Astrocyte (in vitro differentiated cells and primary cell): ENCODE results near the gene PCP4. TPM values are rescaled to one million over a fixed set of nuclear protein-coding genes. Genes with fewer than 3 reads are reported as not detected.

Source experiments
- DNase-seq: peaks from one replicate; pipeline ENCODE4 v3.0.0-alpha.2; 2010; ENCODE audit warnings: low read depth
- FAIRE-seq: peaks from 2 replicates; lab custom pipeline; 2011; peaks lifted over from hg19 to GRCh38; lab: Jason Lieb, UNC
- H2AFZ ChIP-seq: 2 replicates; pipeline ENCODE4 v1.6.0; 2012; ENCODE audit warnings: low read depth, low read length, inconsistent platforms
- H3K27ac ChIP-seq: 2 replicates; pipeline ENCODE4 v1.5.1; 2011; ENCODE audit warnings: low read depth, low read length, inconsistent platforms
- H3K27me3 ChIP-seq: 2 replicates; pipeline ENCODE4 v1.6.0; 2011; ENCODE audit warnings: low read length, inconsistent platforms; ENCODE audit not compliant: insufficient read depth
- H3K36me3 ChIP-seq: 2 replicates; pipeline ENCODE4 v1.5.1; 2011; ENCODE audit warnings: low read length, inconsistent platforms; ENCODE audit not compliant: insufficient read depth
- H3K4me1 ChIP-seq: 2 replicates; pipeline ENCODE4 v1.5.1; 2011; ENCODE audit warnings: low read length, inconsistent platforms; ENCODE audit not compliant: insufficient read depth
- H3K4me2 ChIP-seq: 2 replicates; pipeline ENCODE4 v1.6.0; 2012; ENCODE audit warnings: low read length, inconsistent platforms
- H3K4me3 ChIP-seq: 2 replicates; pipeline ENCODE4 v1.5.1; 2011; ENCODE audit warnings: low read depth, mild to moderate bottlenecking, low read length, inconsistent platforms; ENCODE audit not compliant: insufficient read depth
- H3K79me2 ChIP-seq: 2 replicates; pipeline ENCODE4 v1.6.0; 2012; ENCODE audit warnings: mild to moderate bottlenecking, low read length, inconsistent platforms; ENCODE audit not compliant: insufficient read depth
- H3K9ac ChIP-seq: 2 replicates; pipeline ENCODE4 v1.6.0; 2012; ENCODE audit warnings: mild to moderate bottlenecking, low read length, inconsistent platforms
- H3K9me3 ChIP-seq: 2 replicates; pipeline ENCODE4 v1.5.1; 2012; ENCODE audit warnings: low read depth, mild to moderate bottlenecking, low read length, inconsistent platforms; ENCODE audit not compliant: insufficient read depth
- H4K20me1 ChIP-seq: 2 replicates; pipeline ENCODE4 v1.6.0; 2012; ENCODE audit warnings: low read length, inconsistent platforms; ENCODE audit not compliant: insufficient read depth
- H3K27ac Mint-ChIP-seq: one replicate; pipeline ENCODE4 v1.8.0; 2021; ENCODE audit warnings: mild to moderate bottlenecking, mixed read lengths; ENCODE audit not compliant: unreplicated experiment
- H3K27me3 Mint-ChIP-seq: one replicate; pipeline ENCODE4 v1.8.0; 2021; ENCODE audit warnings: low read depth, mixed read lengths; ENCODE audit not compliant: unreplicated experiment
- H3K36me3 Mint-ChIP-seq: one replicate; pipeline ENCODE4 v1.8.0; 2021; ENCODE audit warnings: low read depth, mixed read lengths; ENCODE audit not compliant: unreplicated experiment
- H3K4me1 Mint-ChIP-seq: one replicate; pipeline ENCODE4 v1.8.0; 2021; ENCODE audit warnings: low read depth, mixed read lengths; ENCODE audit not compliant: unreplicated experiment
- H3K4me3 Mint-ChIP-seq: one replicate; pipeline ENCODE4 v1.8.0; 2021; ENCODE audit warnings: mild to moderate bottlenecking, moderate library complexity, mixed read lengths; ENCODE audit not compliant: unreplicated experiment
- H3K9me3 Mint-ChIP-seq: one replicate; pipeline ENCODE4 v1.8.0; 2021; ENCODE audit warnings: mild to moderate bottlenecking, mixed read lengths; ENCODE audit not compliant: unreplicated experiment
- EZH2 ChIP-seq: IDR thresholded peaks from 2 replicates; pipeline ENCODE4 v1.6.1; 2012; ENCODE audit warnings: mild to moderate bottlenecking, low read length, inconsistent platforms; ENCODE audit not compliant: insufficient read depth
- total RNA-seq: library from RNA; stranded (reverse); gene quantifications from 2 replicates; pipeline ENCODE4 v1.2.1, GENCODE V29; 2021
- TF ChIP-seq, protein P1 (sequence below): IDR thresholded peaks from 2 replicates; pipeline ENCODE4 v1.5.1; 2011; ENCODE audit warnings: low read depth, mild to moderate bottlenecking, inconsistent platforms, low read length, moderate library complexity; ENCODE audit not compliant: insufficient read depth

The PCP4 gene
- total RNA-seq, 1 donor from 2014 or later, result 0.68 TPM

DNA sequence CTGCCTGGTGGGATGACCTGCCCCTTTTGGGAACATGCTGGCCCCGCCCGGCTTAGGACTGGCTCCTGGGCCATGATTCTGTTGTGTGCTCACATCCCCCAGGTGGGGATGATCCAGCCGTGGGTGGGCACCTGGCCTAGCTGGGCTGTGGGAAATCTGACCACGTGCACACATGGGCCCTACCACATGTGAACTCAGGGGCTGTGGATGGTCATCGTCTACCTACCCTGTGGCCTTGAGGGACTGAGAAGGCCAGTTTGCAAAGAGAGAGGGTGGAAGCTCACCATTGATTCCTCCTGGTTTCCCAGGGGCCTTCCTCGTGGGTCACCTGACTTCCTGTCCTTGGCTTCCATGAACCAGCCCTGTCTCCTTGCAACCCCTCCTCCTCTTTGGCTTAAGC lies 19.4 kb upstream of the PCP4 start:
- Mint-ChIP-seq H3K27ac (no peak overlapping the region), H3K9me3 (peaks cover 7% of the 10 kb centered on the region), H3K4me3 (no peak overlapping the region), H3K36me3 (peaks cover 3% of the 10 kb centered on the region), H3K27me3 (peaks cover 6% of the 10 kb centered on the region), H3K4me1 (peaks cover 17% of the 10 kb centered on the region)
- no peaks in the 10 kb centered on the region for H3K36me3 ChIP-seq
- no peak for DNase-seq
- TF ChIP-seq, protein P1, sequence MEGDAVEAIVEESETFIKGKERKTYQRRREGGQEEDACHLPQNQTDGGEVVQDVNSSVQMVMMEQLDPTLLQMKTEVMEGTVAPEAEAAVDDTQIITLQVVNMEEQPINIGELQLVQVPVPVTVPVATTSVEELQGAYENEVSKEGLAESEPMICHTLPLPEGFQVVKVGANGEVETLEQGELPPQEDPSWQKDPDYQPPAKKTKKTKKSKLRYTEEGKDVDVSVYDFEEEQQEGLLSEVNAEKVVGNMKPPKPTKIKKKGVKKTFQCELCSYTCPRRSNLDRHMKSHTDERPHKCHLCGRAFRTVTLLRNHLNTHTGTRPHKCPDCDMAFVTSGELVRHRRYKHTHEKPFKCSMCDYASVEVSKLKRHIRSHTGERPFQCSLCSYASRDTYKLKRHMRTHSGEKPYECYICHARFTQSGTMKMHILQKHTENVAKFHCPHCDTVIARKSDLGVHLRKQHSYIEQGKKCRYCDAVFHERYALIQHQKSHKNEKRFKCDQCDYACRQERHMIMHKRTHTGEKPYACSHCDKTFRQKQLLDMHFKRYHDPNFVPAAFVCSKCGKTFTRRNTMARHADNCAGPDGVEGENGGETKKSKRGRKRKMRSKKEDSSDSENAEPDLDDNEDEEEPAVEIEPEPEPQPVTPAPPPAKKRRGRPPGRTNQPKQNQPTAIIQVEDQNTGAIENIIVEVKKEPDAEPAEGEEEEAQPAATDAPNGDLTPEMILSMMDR, result no peak
- no peak for TF ChIP-seq EZH2
- H3K9me3 ChIP-seq, result no peaks in the 10 kb centered on the region
- H3K4me2 ChIP-seq, result no peak overlapping the region
- H3K79me2 ChIP-seq, result no peaks in the 10 kb centered on the region
- peaks cover 31% of the 10 kb centered on the region for H3K4me1 ChIP-seq
- no peak overlapping the region for H3K4me3 ChIP-seq
- no peak overlapping the region for H3K9ac ChIP-seq
- no peak for FAIRE-seq
- no peaks in the 10 kb centered on the region for H4K20me1 ChIP-seq
- H3K27me3 ChIP-seq, result no peaks in the 10 kb centered on the region
- H3K27ac ChIP-seq, result no peak overlapping the region
- no peak overlapping the region for H2AFZ ChIP-seq

DNA sequence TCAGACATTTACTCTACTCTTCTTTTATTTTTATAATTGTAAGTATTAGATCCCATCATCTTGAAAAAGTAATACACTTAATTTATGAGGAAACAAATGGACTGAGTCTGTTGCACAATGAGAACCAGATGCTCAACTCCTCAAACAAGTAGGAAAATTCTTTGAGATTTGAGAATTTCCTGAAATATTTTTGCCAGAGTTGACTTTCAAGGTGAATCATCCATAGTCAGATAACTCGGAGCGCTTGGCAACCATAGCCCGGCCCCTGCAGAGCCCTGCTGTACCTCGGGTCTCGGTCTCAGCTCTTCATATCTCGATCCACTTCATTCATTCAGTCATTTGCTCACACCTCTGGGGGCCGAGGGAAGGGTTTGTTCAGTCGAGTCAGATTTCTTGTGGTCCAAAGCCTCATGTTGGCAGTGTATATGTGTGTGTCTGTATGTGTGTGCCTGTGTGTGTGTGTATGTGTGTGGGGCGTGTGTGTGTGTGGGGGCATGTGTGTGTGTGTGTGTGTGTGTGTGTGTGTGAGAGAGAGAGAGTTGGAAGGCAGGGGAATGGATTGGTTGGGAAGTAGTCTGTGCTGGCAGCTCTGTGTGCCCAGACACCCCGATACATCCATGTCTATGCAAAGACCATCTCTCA lies 18.1 kb upstream of the PCP4 start:
- H2AFZ ChIP-seq, result peak overlapping the region; percentile 17
- H3K9ac ChIP-seq, result no peak overlapping the region
- TF ChIP-seq, protein P1, result no peak
- TF ChIP-seq EZH2, result no peak
- Mint-ChIP-seq H3K4me3 (no peak overlapping the region), H3K27me3 (peaks cover 12% of the 10 kb centered on the region), H3K36me3 (peaks cover 2% of the 10 kb centered on the region), H3K27ac (no peak overlapping the region), H3K4me1 (peaks cover 17% of the 10 kb centered on the region), H3K9me3 (peaks cover 5% of the 10 kb centered on the region)
- DNase-seq (peak; percentile 74), FAIRE-seq (no peak)
- H3K27me3 ChIP-seq, result no peaks in the 10 kb centered on the region
- H3K36me3 ChIP-seq, result no peaks in the 10 kb centered on the region
- H3K4me1 ChIP-seq, result peaks cover 31% of the 10 kb centered on the region
- no peaks in the 10 kb centered on the region for H3K9me3 ChIP-seq
- peak overlapping the region; percentile 4 for H3K27ac ChIP-seq
- no peaks in the 10 kb centered on the region for H4K20me1 ChIP-seq
- H3K4me2 ChIP-seq, result peak overlapping the region; percentile 64
- no peaks in the 10 kb centered on the region for H3K79me2 ChIP-seq
- no peak overlapping the region for H3K4me3 ChIP-seq

DNA sequence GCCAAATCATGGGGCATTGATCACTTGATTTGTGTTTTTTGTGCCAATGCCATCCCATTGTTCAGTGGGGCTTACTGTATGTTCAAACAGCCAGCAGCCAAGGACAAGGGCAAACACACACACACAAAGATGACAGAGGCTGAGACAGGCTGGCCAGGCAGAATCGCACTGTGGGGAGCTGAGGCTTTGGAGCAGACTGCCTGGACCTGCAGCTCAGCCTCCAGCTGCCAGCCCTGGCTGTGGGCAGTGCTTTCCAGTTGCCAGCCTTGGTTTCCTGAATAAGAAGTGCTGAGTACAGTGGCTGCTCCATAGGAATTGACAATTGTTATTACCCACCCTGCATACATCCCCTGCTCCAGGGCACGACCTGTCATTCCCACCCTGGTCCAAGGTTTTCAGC lies 16.9 kb upstream of the PCP4 start:
- FAIRE-seq, result no peak

More for the DNA sequence above, 16.9 kb upstream of the PCP4 start:
- H4K20me1 ChIP-seq, result no peaks in the 10 kb centered on the region
- no peak overlapping the region for H3K27ac ChIP-seq
- no peak overlapping the region for H3K4me2 ChIP-seq
- no peak overlapping the region for H3K9ac ChIP-seq
- no peaks in the 10 kb centered on the region for H3K27me3 ChIP-seq
- H3K9me3 ChIP-seq, result no peaks in the 10 kb centered on the region
- no peaks in the 10 kb centered on the region for H3K79me2 ChIP-seq
- peaks cover 5% of the 10 kb centered on the region for H3K9me3 Mint-ChIP-seq
- H3K4me1 ChIP-seq, result peaks cover 25% of the 10 kb centered on the region
- H3K36me3 ChIP-seq, result no peaks in the 10 kb centered on the region
- no peak overlapping the region for H3K4me3 ChIP-seq
- TF ChIP-seq, protein P1, result no peak
- TF ChIP-seq EZH2, result no peak
- no peaks in the 10 kb centered on the region for H3K36me3 Mint-ChIP-seq
- no peak overlapping the region for H3K4me3 Mint-ChIP-seq
- peaks cover 12% of the 10 kb centered on the region for H3K27me3 Mint-ChIP-seq
- peaks cover 12% of the 10 kb centered on the region for H3K4me1 Mint-ChIP-seq
- no peak overlapping the region for H3K27ac Mint-ChIP-seq
- H2AFZ ChIP-seq, result no peak overlapping the region
- no peak for DNase-seq
